Fibroblast of pulmonary artery (primary cell): ENCODE measurements around the gene SDC1.
A peak's percentile ranks its signal among the peaks of the same experiment; 100 is the strongest.

Experiments
- DNase-seq: peaks from one replicate; pipeline ENCODE4 v3.0.0-alpha.2; 2010; ENCODE audit warnings: low read depth
- H3K4me3 ChIP-seq: replicated peaks from 2 replicates; pipeline ENCODE4 v1.5.1; 2011; ENCODE audit warnings: low read depth, mild to moderate bottlenecking, control low read depth, low read length, moderate library complexity
- CTCF ChIP-seq: IDR thresholded peaks from 2 replicates; pipeline ENCODE4 v1.5.1; 2011; ENCODE audit warnings: mild to moderate bottlenecking, control low read depth, low read length, inconsistent platforms; ENCODE audit errors: missing control alignments

Gene SDC1

GRCh38 chr2:20157193-20157891, 67.6 kb downstream of the SDC1 start:
- H3K4me3 ChIP-seq = no peak overlapping the region
- DNase-seq = no peak
- no peak for TF ChIP-seq CTCF

GRCh38 chr2:20156836-20157192, 68.1 kb downstream of the SDC1 start:
- DNase-seq = no peak
- no peak overlapping the region for H3K4me3 ChIP-seq
- TF ChIP-seq CTCF = no peak

GRCh38 chr2:20156076-20156759, 68.7 kb downstream of the SDC1 start:
- H3K4me3 ChIP-seq = no peak overlapping the region
- TF ChIP-seq CTCF = no peak
- DNase-seq = no peak

- DNase-seq = no peak
- TF ChIP-seq CTCF = no peak
- no peak overlapping the region for H3K4me3 ChIP-seq
Measured at GRCh38 chr2:20153131-20153851, 71.6 kb downstream of the SDC1 start.

GRCh38 chr2:20150806-20151571, 73.9 kb downstream of the SDC1 start:
- peak; percentile 17 for DNase-seq
- H3K4me3 ChIP-seq = no peak overlapping the region
- no peak for TF ChIP-seq CTCF
